Gastroesophageal sphincter (tissue), 3 donors: ENCODE data around the gene OGA.

Experiments
- POLR2A ChIP-seq, 2 donors: fragments of 450-650 bp; IDR thresholded peaks; one replicate each; pipeline ENCODE4 v1.6.1; 2017; ENCODE audit warnings: antibody characterized with exemption in 2 of 2, mild to moderate bottlenecking in 2 of 2, moderate library complexity in 1 of 2
- TF ChIP-seq, protein P1 (sequence below), 4 experiments: fragments of 200-600 bp in 2 of 4; fragments of 450-650 bp in 2 of 4; sonication (generic) in 1 of 4; IDR thresholded peaks; one replicate each; pipeline ENCODE4 v1.5.1; 2017 to 2019; ENCODE audit warnings: antibody characterized with exemption in 4 of 4, mild to moderate bottlenecking in 2 of 4, moderate library complexity in 2 of 4

GRCh38 chr10:101772017-101772894 is 46.0 kb downstream of the OGA start:
- TF ChIP-seq POLR2A (IDR thresholded peaks at IDR 0.05): no peak
- TF ChIP-seq, protein P1, sequence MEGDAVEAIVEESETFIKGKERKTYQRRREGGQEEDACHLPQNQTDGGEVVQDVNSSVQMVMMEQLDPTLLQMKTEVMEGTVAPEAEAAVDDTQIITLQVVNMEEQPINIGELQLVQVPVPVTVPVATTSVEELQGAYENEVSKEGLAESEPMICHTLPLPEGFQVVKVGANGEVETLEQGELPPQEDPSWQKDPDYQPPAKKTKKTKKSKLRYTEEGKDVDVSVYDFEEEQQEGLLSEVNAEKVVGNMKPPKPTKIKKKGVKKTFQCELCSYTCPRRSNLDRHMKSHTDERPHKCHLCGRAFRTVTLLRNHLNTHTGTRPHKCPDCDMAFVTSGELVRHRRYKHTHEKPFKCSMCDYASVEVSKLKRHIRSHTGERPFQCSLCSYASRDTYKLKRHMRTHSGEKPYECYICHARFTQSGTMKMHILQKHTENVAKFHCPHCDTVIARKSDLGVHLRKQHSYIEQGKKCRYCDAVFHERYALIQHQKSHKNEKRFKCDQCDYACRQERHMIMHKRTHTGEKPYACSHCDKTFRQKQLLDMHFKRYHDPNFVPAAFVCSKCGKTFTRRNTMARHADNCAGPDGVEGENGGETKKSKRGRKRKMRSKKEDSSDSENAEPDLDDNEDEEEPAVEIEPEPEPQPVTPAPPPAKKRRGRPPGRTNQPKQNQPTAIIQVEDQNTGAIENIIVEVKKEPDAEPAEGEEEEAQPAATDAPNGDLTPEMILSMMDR (IDR thresholded peaks at IDR 0.05): no peak
